ENCODE data around the gene FHAD1.

GRCh38 chr1:15205586-15206346 lies 41.3 kb upstream of the FHAD1 start:
- TF ChIP-seq CTCF (conservative IDR thresholded peaks at IDR 0.05; ENCODE audit: low read depth, low read length) (no peak), EZH2 (IDR thresholded peaks at IDR 0.05; ENCODE audit: borderline replicate concordance, low read depth, low read length, poor library complexity, severe bottlenecking) (no peak)
